ENCODE results near the gene FHOD3.

GRCh38 chr18:36704156-36704555 is 406.6 kb downstream of the FHOD3 start:
- TF ChIP-seq CTCF (IDR thresholded peaks at IDR 0.05) = no peak
- no peak for TF ChIP-seq POLR2A (IDR thresholded peaks at IDR 0.05)

Measured in uterus (tissue), 2 donors.